HK-2 (cell line): Measurements from ENCODE around the gene OR5AN1.
"Not testable (repeated sequence)": the region's sequence is repeated elsewhere in the genome, so short reads cannot be mapped to it uniquely, and the experiment has no call there.

Experiments used
- DNase-seq: peaks from one replicate; pipeline ENCODE4 v3.0.0-alpha.2; 2018; ENCODE audit not compliant: unreplicated experiment

OR5AN1 gene, protein sequence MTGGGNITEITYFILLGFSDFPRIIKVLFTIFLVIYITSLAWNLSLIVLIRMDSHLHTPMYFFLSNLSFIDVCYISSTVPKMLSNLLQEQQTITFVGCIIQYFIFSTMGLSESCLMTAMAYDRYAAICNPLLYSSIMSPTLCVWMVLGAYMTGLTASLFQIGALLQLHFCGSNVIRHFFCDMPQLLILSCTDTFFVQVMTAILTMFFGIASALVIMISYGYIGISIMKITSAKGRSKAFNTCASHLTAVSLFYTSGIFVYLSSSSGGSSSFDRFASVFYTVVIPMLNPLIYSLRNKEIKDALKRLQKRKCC

DNA sequence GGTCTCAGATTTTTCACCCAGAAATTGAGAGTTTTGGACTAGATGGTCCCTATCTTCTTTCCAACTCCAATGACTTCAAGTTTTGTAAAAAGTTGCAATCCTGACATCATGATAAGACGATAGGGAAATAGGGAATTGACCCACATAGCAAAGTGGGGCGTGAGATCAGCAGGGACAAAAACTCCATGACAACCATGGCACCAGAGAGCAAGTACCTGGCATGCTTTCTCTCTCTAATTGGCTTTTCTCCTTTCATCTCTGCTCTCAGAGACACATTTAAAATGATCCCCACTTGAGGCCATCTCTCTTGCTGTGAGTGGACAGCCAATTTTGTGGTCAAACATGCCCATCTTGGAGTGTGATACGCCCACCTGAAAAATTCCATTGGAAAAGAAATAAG lies at the start of gene OR5AN1:
TSS of gene OR5AN1 (plus strand) at position 301 of the 400 bp plus-strand sequence. CDS start 5,564 bp downstream, outside the sequence.
- no peak for DNase-seq

DNA sequence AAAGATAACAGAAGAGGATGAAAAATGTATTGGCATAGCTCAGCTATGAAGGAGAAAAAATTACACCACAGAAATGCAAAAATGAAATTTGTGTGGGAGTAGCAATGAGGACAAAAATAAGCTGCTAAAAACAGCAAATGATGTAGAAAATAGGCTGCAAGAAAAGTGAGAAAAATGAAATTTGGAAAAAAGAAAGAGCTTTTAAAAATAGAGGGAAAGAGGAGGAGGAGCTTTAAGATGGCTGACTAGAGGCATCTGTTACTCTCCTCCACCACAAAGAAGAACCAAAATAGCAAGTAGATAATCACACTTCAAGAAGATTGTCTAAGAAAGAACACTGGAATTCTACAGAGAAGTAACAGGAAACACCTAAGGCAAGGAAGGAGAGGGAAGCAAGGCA lies 23.7 kb upstream of the OR5AN1 start:
- no peak for DNase-seq

DNA sequence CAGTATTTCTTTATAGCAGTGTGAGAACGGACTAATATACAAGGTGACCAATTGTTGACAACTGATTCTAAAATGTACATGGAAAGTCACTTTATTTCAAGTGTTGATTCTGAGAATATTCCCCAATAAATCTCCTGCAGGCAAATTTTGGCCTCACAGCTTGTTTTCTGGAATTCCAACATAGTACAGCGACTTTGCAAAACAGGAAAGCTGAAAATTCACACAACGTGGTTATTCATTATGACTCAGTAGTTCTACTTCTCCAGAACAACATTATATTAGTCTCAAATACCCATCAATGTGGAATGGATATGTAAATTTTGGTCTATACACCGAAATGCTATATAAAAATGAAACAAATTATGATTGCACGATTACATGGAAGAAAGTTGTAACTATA lies 22.5 kb upstream of the OR5AN1 start:
- no peak for DNase-seq

DNA sequence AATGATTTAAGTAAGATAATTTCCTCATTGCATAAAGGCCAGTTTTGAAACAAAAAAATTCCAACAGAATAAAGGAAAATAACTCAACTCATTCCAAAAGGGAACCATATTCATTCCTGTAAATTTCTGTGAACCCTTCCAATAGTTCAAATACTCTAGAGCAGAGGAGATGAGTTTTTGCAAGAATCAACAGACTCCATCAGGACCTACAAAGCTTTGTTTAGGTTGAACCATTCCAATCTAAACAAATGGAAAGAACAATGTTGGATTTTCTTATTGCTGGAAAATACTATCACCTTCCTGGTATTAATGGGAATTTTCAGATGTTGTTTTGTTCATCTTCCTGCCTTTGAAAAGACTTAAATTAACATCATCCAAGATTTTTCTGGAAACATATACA lies 21.8 kb upstream of the OR5AN1 start:
- DNase-seq, result no peak

DNA sequence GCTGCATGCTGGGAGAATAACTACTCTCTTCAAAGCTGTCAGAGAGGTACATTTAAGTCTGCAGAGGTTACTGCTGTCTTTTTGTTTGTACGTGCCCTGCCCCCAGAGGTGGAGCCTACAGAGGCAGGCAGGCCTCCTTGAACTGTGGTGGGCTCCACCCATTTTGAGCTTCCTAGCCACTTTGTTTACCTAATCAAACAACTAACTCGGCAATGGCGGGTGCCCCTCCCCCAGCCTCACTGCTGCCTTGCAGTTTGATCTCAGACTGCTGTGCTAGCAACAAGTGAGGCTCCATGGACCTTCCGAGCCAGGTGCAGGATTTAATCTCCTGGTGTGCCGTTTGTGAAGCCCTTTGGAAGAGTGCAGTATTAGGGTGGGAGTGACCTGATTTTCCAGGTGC lies 9.0 kb upstream of the OR5AN1 start:
- not testable (repeated sequence) for DNase-seq

DNA sequence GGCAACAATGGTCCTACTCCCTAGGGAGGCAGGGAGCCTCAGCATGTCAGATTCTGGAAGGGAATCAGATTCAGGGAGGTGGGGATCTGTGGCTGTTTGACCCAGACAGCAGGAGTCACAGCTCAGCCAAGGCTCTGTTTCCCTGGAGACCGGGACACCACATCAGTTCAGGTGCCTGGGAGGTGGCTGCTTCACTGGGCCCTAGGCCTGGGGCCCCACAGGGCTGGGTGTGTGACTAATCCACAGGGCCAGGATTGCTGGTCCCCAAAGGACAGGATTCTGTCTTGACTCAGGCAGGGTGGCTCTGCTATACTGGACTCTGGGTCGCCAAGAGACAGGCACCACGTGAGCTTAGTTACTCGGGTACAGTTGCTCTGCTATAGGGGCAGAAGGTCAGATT lies 3.5 kb upstream of the OR5AN1 start:
- no peak for DNase-seq

DNA sequence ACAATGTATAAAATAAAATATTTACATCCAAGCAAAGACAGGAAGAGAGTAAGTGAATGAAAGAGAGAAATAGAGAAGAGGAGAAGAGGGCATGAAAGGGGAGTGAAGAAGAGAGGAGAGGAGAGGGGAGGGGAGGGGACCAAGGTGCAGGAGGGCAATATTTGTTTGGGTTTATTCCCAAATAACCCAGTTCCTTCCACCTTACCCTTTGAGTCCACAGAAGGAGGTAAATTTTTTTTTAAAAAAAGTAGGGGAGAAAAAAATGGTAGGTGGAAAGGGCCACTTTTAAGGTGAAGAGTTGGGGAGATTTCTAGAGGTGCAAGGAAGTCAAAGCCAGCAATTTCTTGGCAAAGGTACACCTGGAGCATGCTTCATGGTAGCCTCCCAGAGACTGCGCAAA lies 2.1 kb upstream of the OR5AN1 start:
- DNase-seq, result no peak

DNA sequence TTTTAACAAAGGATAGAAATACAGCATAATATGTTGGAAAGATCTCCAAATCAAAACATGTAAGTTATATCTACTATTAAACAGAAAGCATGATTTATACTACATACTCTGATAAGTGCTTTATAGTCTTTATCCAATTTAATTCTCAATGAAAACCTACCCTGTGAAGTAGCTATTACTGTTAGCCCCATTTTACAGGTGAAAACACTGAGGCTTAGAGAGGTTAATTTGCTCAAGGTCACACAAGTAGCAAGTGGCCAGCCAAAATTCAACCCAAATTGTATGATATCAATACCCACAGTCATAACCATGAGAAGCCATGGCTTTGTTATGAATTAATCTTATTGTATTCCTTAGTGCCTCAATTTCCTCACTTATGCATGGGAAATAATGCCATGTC lies 675 bp upstream of the OR5AN1 start:
- DNase-seq, result no peak

DNA sequence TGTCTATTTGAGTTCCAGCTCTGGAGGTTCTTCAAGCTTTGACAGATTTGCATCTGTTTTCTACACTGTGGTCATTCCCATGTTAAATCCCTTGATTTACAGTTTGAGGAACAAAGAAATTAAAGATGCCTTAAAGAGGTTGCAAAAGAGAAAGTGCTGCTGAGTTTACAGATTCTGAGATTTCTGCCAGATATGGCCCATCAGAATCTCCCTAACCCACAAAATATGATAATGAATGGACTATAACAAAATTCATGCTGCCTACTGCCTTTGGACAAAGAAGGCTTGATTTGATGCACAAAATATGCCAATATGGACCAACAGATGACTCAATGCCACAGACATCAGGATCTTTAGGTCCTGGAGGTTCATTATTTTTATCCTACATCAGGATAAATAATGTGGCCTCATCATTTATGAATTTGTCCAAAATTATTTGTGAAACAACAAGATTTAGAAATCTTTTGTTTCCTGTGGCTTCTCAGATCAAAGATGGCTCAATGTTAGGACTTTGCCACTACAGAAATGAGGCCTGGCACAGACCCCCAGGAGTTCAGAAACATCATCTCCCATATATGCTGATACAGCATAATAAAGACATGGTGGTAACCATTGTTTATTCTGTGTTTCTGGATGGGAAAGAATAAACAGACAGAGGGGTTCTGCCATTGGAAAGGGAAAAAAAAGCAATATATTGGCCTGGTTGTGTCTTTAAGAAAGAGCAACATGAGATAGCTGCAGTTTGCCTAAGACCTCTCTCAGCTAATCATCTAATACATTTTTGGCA lies 6.7 kb downstream of the OR5AN1 start:
- DNase-seq, result no peak

DNA sequence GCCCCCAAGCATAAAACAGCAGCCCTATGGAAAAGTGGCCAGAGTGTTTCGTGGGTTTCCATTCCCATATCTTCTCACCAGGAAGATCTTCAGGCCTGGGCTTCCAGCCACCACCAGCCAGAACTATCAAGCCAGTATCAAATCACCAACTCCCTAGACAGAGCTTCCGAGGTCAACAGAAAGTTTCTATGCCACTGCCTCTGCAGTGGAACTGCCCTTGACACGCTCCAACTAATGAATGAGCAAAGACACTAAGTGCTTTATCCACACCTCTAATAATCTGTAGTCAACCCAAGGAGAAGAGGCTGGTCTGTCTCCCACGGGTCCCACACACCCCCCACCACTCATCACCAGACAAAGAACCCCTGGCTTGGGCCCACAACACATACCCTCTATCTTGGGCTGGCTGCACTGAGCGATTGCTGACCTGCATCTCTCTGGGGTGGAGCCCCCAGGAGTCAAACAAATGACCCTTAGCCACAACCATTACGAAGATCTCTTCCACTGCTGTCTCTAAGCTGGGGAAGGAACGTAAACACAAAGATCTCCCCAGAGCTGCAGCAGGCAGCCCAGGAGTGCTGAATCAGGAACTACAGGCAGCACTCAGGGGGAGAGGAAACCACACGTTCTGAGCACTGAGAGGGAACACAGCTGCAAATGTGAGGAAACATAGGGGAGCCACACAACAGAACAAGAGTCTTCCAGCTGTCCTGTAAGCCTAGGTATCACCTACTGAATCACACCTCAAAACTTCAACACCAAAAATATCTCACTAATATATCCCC lies 9.7 kb downstream of the OR5AN1 start:
- no peak for DNase-seq

DNA sequence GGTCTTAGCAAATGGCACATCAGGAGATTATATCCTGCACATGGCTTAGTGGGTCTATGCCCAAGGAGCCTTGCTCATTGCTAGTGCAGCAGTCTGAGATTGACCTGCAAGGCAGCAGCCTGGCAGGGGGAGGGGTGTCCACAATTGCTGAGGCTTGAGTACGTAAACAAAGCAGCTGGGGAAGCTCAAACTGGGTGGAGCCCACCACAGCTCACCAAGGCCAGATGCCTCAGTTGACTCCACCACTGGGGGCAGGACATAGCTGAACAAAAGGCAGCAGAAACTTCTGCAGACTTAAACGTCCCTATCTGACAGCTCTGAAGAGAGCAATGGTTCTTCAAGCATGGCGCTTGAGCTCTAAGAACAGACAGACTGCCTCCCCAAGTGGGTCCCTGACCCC lies 13.6 kb downstream of the OR5AN1 start:
- not testable (repeated sequence) for DNase-seq

DNA sequence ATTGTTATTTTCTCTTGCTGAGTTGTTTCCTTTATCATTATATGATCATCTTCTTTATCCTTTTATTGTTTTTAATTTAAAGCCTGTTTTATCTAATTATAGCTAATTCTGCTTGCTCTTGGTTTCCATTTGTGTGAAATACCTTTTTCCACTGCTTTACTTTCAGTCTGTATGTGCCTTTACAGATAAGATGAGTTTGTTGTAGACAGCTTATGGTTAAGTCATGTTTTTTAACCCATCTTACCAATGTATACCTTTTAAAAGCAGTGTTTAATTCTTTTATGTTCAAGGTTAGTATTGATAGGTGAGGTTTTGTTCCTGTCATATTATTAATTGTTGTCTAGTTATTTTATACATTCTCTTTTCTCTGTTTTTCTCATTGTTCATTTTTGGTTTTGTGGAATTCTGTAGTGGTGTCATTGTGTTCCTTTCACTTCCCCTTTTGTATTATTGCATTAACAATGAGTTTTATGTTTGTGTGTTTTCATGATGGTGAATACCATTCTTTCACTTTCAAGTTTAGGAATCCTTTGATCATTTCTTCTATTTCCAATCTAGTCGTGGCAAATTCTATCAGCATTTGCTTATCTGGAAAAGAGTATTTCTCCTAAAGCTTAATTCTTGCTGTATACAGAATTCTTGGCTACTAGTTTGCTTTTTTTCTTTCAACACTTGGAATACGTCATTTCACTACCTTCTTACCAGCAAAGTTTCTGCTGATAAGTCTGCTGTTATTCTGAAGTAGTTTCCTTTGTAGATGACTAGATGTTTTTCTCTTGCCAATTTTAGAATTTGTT lies 21.8 kb downstream of the OR5AN1 start:
- DNase-seq, result no peak

DNA sequence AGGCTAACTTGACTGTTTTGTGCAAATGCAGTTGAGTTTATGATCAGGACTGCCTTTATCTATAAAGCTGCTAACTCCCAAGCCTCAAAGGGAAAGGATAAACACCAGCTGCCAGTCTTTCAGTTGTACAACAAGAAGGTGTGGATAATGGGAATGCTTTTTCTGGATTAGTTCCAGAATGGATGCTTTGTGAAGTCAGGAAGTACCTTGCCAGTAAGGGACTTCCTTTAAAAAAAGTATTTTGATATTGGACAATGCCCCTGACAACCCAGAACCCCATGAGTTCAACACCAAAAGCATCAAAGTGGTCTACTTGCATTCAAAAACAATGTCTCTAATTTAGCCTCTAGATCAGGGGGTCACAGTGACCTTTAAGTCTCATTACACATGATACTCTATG lies 35.5 kb downstream of the OR5AN1 start:
- DNase-seq, result no peak

DNA sequence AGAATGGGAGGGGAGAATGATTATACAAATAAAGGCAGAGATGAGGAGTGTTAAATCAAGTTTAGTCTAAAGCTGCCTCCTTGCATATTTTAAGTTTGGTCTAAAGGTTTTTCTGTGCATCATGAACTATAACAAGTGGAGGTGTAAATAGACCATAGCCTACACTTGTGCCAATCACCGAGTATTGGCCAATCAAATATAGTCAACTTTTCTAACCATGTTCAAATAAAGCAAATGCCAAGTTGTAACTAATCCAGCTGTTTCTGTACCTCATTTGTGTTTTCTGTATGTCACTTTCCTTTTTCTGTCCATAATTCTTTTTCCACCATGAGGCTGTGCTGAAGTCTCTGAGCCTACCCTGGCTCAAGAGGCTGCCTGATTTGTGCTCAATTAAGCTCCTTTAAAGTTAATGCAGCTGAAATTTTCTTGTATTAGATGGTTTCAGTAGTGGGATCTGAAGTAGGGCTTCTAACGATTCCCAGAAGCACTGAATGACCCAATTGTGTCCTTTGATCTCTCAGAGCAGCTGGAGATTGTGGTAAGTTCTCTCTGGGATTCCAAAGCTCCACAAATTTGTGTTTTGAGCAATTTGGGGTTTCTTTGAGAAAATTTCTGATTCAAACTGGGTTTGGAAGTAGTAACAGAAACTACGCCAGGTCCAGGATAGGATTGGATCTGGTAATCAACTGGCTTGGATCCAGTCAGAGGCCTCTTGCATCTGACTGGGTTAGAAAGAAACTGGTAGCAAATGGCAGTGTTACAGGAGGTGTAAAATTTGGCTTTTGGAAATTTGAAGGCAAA lies 42.0 kb downstream of the OR5AN1 start:
- no peak for DNase-seq

DNA sequence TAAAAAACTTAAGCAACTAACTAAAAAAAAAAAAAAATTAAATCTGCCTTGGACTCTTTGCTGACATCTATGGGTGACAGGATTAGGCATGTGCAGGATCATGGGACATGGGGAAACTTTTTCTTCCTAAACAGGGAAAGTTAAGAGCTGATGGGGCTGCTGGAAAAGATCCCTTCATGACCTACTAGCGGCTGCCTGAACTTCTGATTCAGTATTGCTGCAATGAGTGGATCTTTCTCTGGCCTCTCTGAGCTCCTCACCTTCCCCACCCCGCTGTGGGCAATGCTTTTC lies 42.5 kb downstream of the OR5AN1 start:
- DNase-seq, result no peak

DNA sequence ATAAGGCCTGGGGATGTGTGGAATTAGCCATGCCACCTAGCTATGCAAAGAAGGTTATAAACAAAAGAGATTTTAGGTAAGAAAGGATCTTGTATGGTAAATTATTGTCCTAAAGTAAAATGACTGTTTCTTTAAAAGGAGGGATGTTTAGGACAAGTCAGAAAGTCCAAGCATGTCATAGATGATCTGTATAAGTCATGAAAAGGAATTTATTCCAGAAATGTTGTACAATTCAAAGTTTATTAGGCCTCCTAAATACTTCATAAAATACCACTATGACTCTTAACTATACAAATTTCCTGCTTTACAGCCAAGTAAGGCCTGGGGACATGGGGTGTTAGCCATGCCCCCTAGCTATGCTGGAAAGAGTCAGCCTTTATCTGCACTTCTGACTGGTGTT lies 44.9 kb downstream of the OR5AN1 start:
- no peak for DNase-seq

DNA sequence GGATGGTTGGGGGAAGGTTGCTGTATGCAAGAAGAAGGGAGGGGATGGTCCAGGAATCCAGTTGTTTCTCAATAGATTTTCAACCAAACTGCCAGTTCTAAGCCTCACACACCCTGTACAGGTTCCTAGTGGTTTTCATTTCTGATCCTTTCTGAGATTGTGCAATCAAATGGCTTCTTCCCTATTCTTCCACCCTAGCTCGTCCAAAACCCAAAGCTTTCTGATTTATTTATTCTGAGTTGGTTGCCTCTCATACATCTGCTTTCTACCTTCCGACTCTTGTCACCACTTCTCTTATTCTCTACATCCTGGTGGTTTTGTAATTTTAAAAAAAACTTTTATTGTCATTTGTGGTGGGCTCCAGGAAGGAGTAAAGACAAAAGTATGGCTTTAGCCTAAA lies 55.0 kb downstream of the OR5AN1 start:
- no peak for DNase-seq

DNA sequence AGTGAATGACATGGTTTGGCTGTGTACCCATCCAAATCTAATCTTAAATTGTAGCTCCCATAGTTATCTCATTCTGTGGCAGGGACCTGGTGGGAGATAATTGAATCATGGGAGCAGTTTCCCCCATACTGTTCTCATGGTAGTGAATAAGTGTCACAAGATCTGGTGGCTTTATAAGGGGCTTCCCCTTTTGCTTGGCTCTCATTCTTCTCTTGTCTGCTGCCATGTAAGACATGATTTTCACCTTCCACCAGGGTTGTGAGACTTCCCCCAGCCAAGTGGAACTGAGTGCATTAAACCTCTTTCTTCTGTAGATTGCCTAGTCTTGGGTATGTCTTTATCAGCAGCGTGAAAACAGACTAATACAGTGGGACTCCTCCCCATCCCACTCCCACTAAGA lies 56.4 kb downstream of the OR5AN1 start:
- DNase-seq, result no peak

DNA sequence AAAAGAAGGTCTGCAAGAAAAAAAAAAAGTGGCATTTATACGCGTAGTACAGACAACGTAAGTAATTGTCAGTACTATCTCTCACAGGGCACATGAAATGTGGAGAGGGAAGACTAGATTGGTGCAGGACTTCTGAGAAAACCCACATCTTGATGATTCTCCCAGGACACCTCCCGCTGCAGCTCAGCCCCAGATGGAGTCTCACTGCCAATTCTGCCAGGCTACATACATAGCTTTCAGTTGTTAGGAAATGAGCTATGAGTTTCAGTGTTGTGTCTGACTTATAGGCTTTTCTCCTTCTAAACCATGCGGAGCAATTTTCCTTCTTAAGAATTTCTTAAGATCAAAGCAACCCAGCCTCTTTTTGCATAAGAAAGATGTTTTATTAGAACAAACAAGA lies 57.9 kb downstream of the OR5AN1 start:
- no peak for DNase-seq

DNA sequence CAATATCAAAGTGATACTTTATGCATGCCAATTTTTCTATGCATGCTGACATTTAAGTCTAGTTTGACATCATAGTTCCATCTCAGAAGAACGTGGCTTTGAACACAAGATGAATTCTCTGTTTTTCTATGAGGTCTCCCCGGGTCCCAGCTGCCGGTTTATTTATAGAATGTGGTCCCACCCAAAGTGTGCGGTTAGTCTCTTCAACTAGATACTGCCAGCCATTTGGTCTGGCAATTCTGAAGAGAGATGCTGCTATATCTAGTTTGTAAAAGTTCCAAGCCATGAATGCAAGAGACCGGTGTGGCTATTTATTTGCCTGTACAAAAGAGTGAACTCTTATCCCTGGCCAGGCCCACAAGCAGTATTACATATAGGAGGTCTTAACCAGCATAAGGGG lies 58.3 kb downstream of the OR5AN1 start:
- no peak for DNase-seq

DNA sequence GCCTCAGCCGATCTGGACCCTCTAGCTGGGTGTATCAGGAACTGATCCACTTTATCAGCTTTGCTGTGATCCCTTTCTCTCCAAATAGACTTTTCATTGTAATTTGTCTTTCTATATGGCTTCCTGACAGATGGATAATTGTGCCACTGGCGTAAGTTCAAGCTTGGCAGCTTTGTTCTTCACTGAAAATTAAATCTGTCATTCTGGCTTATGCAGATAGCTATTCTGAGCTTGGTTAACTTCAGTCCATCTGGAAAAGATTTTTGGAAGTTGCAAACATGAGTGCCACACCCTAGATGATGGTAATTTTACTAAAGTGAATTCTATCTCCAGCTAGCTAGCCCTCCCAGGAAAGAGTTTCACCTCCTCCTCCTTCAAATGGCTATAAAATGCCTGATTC lies 59.5 kb downstream of the OR5AN1 start:
- no peak for DNase-seq
